ENCODE results near the gene LINGO3. TPM values are rescaled to one million over a fixed set of nuclear protein-coding genes. Genes with fewer than 3 reads are reported as not detected.

The LINGO3 gene
- total RNA-seq, 1 donor, result not detected

GRCh38 chr19:2325281-2326046 lies 17.5 kb upstream of the LINGO3 start:
- no peak for TF ChIP-seq CTCF (IDR thresholded peaks at IDR 0.05; ENCODE audit: insufficient read depth, low read length)
- no peak overlapping the region for H3K4me3 ChIP-seq (ENCODE audit: low read depth, low read length)
- DNase-seq (ENCODE audit: low read depth), result no peak

GRCh38 chr19:2324220-2324948 lies 16.4 kb upstream of the LINGO3 start:
- H3K4me3 ChIP-seq (ENCODE audit: low read depth, low read length), result no peak overlapping the region
- no peak for DNase-seq (ENCODE audit: low read depth)
- no peak for TF ChIP-seq CTCF (IDR thresholded peaks at IDR 0.05; ENCODE audit: insufficient read depth, low read length)

GRCh38 chr19:2323707-2324106 lies 15.8 kb upstream of the LINGO3 start:
- no peak overlapping the region for H3K4me3 ChIP-seq (ENCODE audit: low read depth, low read length)
- no peak for DNase-seq (ENCODE audit: low read depth)
- no peak for TF ChIP-seq CTCF (IDR thresholded peaks at IDR 0.05; ENCODE audit: insufficient read depth, low read length)

- DNase-seq (ENCODE audit: low read depth), result no peak
- H3K4me3 ChIP-seq (ENCODE audit: low read depth, low read length), result no peak overlapping the region
- TF ChIP-seq CTCF (IDR thresholded peaks at IDR 0.05; ENCODE audit: insufficient read depth, low read length), result no peak
Observed at GRCh38 chr19:2321565-2322283, 13.8 kb upstream of the LINGO3 start.

- TF ChIP-seq CTCF (IDR thresholded peaks at IDR 0.05; ENCODE audit: insufficient read depth, low read length), result no peak
- DNase-seq (ENCODE audit: low read depth), result no peak
- no peak overlapping the region for H3K4me3 ChIP-seq (ENCODE audit: low read depth, low read length)
Observed at GRCh38 chr19:2320939-2321338, 13.0 kb upstream of the LINGO3 start.

GRCh38 chr19:2320049-2320448 lies 12.1 kb upstream of the LINGO3 start:
- TF ChIP-seq CTCF (IDR thresholded peaks at IDR 0.05; ENCODE audit: insufficient read depth, low read length), result no peak
- DNase-seq (ENCODE audit: low read depth), result no peak
- H3K4me3 ChIP-seq (ENCODE audit: low read depth, low read length), result no peak overlapping the region
